ENCODE data around the gene ART5.
A peak's percentile ranks its signal among the peaks of the same experiment; 100 is the strongest.
"Not testable (repeated sequence)": the region's sequence is repeated elsewhere in the genome, so short reads cannot be mapped to it uniquely, and the experiment has no call there.

The ART5 gene

GRCh38 chr11:3615998-3616397, 25.8 kb downstream of the ART5 start:
- DNase-seq: no peak

GRCh38 chr11:3614742-3615171, 27.0 kb downstream of the ART5 start:
- DNase-seq: peak; percentile 12

GRCh38 chr11:3613998-3614741, 27.6 kb downstream of the ART5 start:
- no peak for DNase-seq

- DNase-seq: no peak
These were observed 29.7 kb downstream of the ART5 start for GRCh38 chr11:3611976-3612678.

GRCh38 chr11:3610846-3611245, 30.9 kb downstream of the ART5 start:
- no peak for DNase-seq

- no peak for DNase-seq
These were observed 32.2 kb downstream of the ART5 start for GRCh38 chr11:3609416-3610265.

- no peak for DNase-seq
These were observed 36.0 kb downstream of the ART5 start for GRCh38 chr11:3605771-3606203.

GRCh38 chr11:3605283-3605662, 36.5 kb downstream of the ART5 start:
- DNase-seq: no peak

GRCh38 chr11:3604167-3604566, 37.6 kb downstream of the ART5 start:
- no peak for DNase-seq

- DNase-seq: not testable (repeated sequence)
These were observed 41.6 kb downstream of the ART5 start for GRCh38 chr11:3600201-3600600.

- not testable (repeated sequence) for DNase-seq
These were observed 44.0 kb downstream of the ART5 start for GRCh38 chr11:3597743-3598142.

GRCh38 chr11:3591326-3591725, 50.5 kb downstream of the ART5 start:
- DNase-seq: not testable (repeated sequence)

- DNase-seq: not testable (repeated sequence)
These were observed 51.6 kb downstream of the ART5 start for GRCh38 chr11:3590193-3590592.

GRCh38 chr11:3588776-3589175, 53.0 kb downstream of the ART5 start:
- not testable (repeated sequence) for DNase-seq
